PC-3 (cell line): ENCODE data around the gene NEXN. TPM values are rescaled to one million over a fixed set of nuclear protein-coding genes. Genes with fewer than 3 reads are reported as not detected.

Experiments
- ATAC-seq: fragments of 200-7000 bp; cut with Tn5 transposase; 2 replicates; pipeline ENCODE4 v1.9.1; 2020; ENCODE audit warnings: mild to moderate bottlenecking, moderate library complexity
- BruUV-seq: library from RNA; stranded (reverse); fragments of 400-500 nt; replicated peaks from 2 replicates; lab custom pipeline; 2021; lab: Mats Ljungman, UMichigan
- CTCF ChIA-PET: fragments of 300-600 bp; sonication (Branson Sonifier 250); formaldehyde crosslinking; loops from one replicate; lab custom pipeline; 2022; ENCODE audit warnings: antibody characterized with exemption; lab: Charles Lee
- POLR2A ChIA-PET: fragments of 300-600 bp; sonication (Branson Sonifier 250); formaldehyde crosslinking; loops from one replicate; lab custom pipeline; 2022; ENCODE audit warnings: antibody characterized with exemption; ENCODE audit not compliant: unreplicated experiment; lab: Charles Lee
- DNase-seq: peaks from one replicate; pipeline ENCODE4 v3.0.0-alpha.2; 2015
- H2AFZ ChIP-seq: fragments of 300-600 bp; sonication (generic); 2 replicates; pipeline ENCODE4 v1.6.0; 2016; ENCODE audit warnings: antibody characterized with exemption, low read length
- H3F3A ChIP-seq: fragments of 300-600 bp; sonication (generic); one replicate; pipeline ENCODE4 v1.6.0; 2017; ENCODE audit warnings: antibody characterized with exemption, low read length, control low read depth, mild to moderate bottlenecking; ENCODE audit not compliant: unreplicated experiment
- H3K27ac ChIP-seq: fragments of 300-600 bp; sonication (generic); 2 replicates; pipeline ENCODE4 v1.5.1; 2016; ENCODE audit warnings: mild to moderate bottlenecking, low read length
- H3K27me3 ChIP-seq: fragments of 300-600 bp; sonication (generic); 2 replicates; pipeline ENCODE4 v1.6.1; 2016; ENCODE audit warnings: low read length, mixed read lengths
- H3K36me3 ChIP-seq: fragments of 300-600 bp; sonication (generic); 2 replicates; pipeline ENCODE4 v1.6.1; 2016; ENCODE audit warnings: low read depth, mixed run types, low read length, mixed read lengths
- H3K4me1 ChIP-seq: fragments of 300-600 bp; sonication (generic); 2 replicates; pipeline ENCODE4 v1.5.1; 2016; ENCODE audit warnings: low read length; ENCODE audit not compliant: insufficient read depth
- H3K4me2 ChIP-seq: fragments of 300-600 bp; sonication (generic); 2 replicates; pipeline ENCODE4 v1.6.0; 2016; ENCODE audit warnings: low read length
- H3K4me3 ChIP-seq: fragments of 300-600 bp; sonication (generic); 2 replicates; pipeline ENCODE4 v1.5.1; 2016; ENCODE audit warnings: mild to moderate bottlenecking, low read length, mixed read lengths
- H3K79me2 ChIP-seq: fragments of 300-600 bp; sonication (generic); 2 replicates; pipeline ENCODE4 v1.6.1; 2017; ENCODE audit warnings: low read length, mixed read lengths
- H3K9ac ChIP-seq: fragments of 300-600 bp; sonication (generic); 2 replicates; pipeline ENCODE4 v1.6.0; 2016; ENCODE audit warnings: mild to moderate bottlenecking, low read length
- H3K9me2 ChIP-seq: fragments of 300-600 bp; sonication (generic); replicated peaks from 2 replicates; pipeline ENCODE4 v1.6.1; 2016; ENCODE audit warnings: mixed run types, low read length, mixed read lengths
- H3K9me3 ChIP-seq: fragments of 300-600 bp; sonication (generic); 2 replicates; pipeline ENCODE4 v1.6.1; 2016; ENCODE audit warnings: low read length, mixed read lengths
- H4K20me1 ChIP-seq: fragments of 300-600 bp; sonication (generic); 2 replicates; pipeline ENCODE4 v1.6.1; 2016; ENCODE audit warnings: low read length, mixed read lengths
- CTCF ChIP-seq: fragments of 300-600 bp; sonication (generic); conservative IDR thresholded peaks from 2 replicates; pipeline ENCODE4 v1.5.1; 2017; ENCODE audit warnings: antibody characterized with exemption, low read depth, mild to moderate bottlenecking, low read length
- EZH2 ChIP-seq: fragments of 300-600 bp; sonication (generic); IDR thresholded peaks from one replicate; pipeline ENCODE4 v1.6.1; 2017; ENCODE audit warnings: antibody characterized with exemption, mild to moderate bottlenecking, low read length; ENCODE audit not compliant: unreplicated experiment
- EZH2phosphoT487 ChIP-seq: fragments of 300-600 bp; sonication (generic); IDR thresholded peaks from 2 replicates; pipeline ENCODE4 v1.6.1; 2018; ENCODE audit warnings: mild to moderate bottlenecking, antibody characterized with exemption, low read length, borderline replicate concordance
- intact Hi-C: fragments of 100-400 bp; cut with micrococcal nuclease; formaldehyde crosslinking; loops from 2 replicates; pipeline ENCODE4 v1.9.0; 2023
- total RNA-seq: library from RNA; depleted of rRNA; stranded (reverse); fragments of >200 nt; gene quantifications from 2 replicates; pipeline ENCODE4 v1.2.3, GENCODE V29; 2014

Gene NEXN
- total RNA-seq, 1 experiment from 2014 or later = 3.5 TPM

GRCh38 chr1:77955709-77956108 is 67.3 kb downstream of the NEXN start:
- Histone ChIP-seq H3K4me1 (no peaks in the 10 kb centered on the region), H4K20me1 (peaks cover 36% of the 10 kb centered on the region), H2AFZ (no peak overlapping the region), H3K4me2 (no peak overlapping the region), H3K36me3 (peaks cover 92% of the 10 kb centered on the region), H3K79me2 (peaks cover 36% of the 10 kb centered on the region), H3K9ac (no peak overlapping the region), H3K27ac (no peak overlapping the region), H3K9me3 (no peaks in the 10 kb centered on the region), H3K27me3 (no peaks in the 10 kb centered on the region), H3K4me3 (no peak overlapping the region), H3K9me2 (no peaks in the 10 kb centered on the region), H3F3A (peaks cover 13% of the 10 kb centered on the region)
- ChIA-PET CTCF (no interaction called here), POLR2A (no interaction called here)
- ATAC-seq (no peak), DNase-seq (no peak)
- BruUV-seq = no TSS peak
- intact Hi-C loops = loop anchor here (2.0 kb wide), 1 partner anchor 21 kb away; no protein-coding TSS in a partner anchor
- no peak for TF ChIP-seq CTCF
- TF ChIP-seq EZH2 = no peak
- TF ChIP-seq EZH2phosphoT487 = no peak

- ATAC-seq (no peak), DNase-seq (no peak)
- no peak for TF ChIP-seq EZH2phosphoT487
- TF ChIP-seq CTCF = no peak
- no peak for TF ChIP-seq EZH2
- Histone ChIP-seq H2AFZ (no peak overlapping the region), H3K36me3 (peaks cover 93% of the 10 kb centered on the region), H3K79me2 (peaks cover 40% of the 10 kb centered on the region), H3K4me3 (no peak overlapping the region), H3K9me2 (no peaks in the 10 kb centered on the region), H3K9me3 (no peaks in the 10 kb centered on the region), H3K4me1 (no peaks in the 10 kb centered on the region), H3K27me3 (no peaks in the 10 kb centered on the region), H3K27ac (no peak overlapping the region), H3K4me2 (no peak overlapping the region), H3K9ac (no peak overlapping the region), H4K20me1 (peaks cover 44% of the 10 kb centered on the region), H3F3A (peaks cover 13% of the 10 kb centered on the region)
- no TSS peak for BruUV-seq
- intact Hi-C loops = loop anchor here (2.0 kb wide), 1 partner anchor 20 kb away; no protein-coding TSS in a partner anchor
- POLR2A ChIA-PET = no interaction called here
- CTCF ChIA-PET = no interaction called here
Measured at GRCh38 chr1:77956464-77956863, 68.0 kb downstream of the NEXN start.

- Histone ChIP-seq H4K20me1 (peaks cover 51% of the 10 kb centered on the region), H3K27me3 (no peaks in the 10 kb centered on the region), H3K9me2 (no peaks in the 10 kb centered on the region), H3K36me3 (peaks cover 96% of the 10 kb centered on the region), H3K27ac (no peak overlapping the region), H3K4me2 (no peak overlapping the region), H2AFZ (no peak overlapping the region), H3F3A (peaks cover 13% of the 10 kb centered on the region), H3K4me3 (no peak overlapping the region), H3K9me3 (no peaks in the 10 kb centered on the region), H3K4me1 (no peaks in the 10 kb centered on the region), H3K9ac (no peak overlapping the region), H3K79me2 (peaks cover 54% of the 10 kb centered on the region)
- TF ChIP-seq EZH2phosphoT487 = no peak
- TF ChIP-seq CTCF = no peak
- ChIA-PET POLR2A (no interaction called here), CTCF (no interaction called here)
- ATAC-seq (no peak), DNase-seq (no peak)
- intact Hi-C loops = no loop called here
- BruUV-seq = no TSS peak
Measured at GRCh38 chr1:77958391-77958790, 70.0 kb downstream of the NEXN start.
